Suprapubic skin (tissue), 2 donors: ENCODE measurements around the gene FUT9.

ENCODE experiments used
- EP300 ChIP-seq: sonication (generic); formaldehyde crosslinking; IDR thresholded peaks from one replicate; pipeline ENCODE4 v1.6.1; 2017; ENCODE audit warnings: antibody characterized with exemption
- POLR2A ChIP-seq, 2 donors: fragments of 450-650 bp; IDR thresholded peaks; one replicate each; pipeline ENCODE4 v1.6.1; 2017; ENCODE audit warnings: antibody characterized with exemption in 2 of 2, mild to moderate bottlenecking in 2 of 2, moderate library complexity in 2 of 2

DNA sequence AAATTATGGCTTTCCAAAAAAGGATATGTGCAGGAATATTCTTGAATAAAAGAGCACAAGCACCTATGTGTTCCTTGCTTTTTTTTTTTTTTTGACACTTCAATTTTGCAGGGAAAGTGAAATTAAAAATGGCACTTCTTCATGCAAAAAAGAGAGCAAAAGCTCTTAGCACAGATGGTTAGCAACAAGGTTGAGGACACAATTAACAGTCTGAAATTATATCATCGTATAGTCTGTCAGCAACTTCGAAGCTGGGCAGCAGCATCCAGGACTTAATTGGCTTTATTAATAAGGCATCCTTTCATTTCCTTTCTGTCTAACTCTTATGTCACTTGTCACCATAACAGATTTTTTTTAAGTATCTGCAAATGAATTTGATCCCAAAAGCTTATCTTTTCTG is 122.6 kb downstream of the FUT9 start:
- TF ChIP-seq POLR2A (IDR thresholded peaks at IDR 0.05) (no peak), EP300 (no peak)
